Heart left ventricle (tissue), 13 donors: ENCODE measurements around the gene WFDC2.

ENCODE experiments used
- CTCF ChIP-seq, 12 donors: fragments of 200-600 bp; sonication (generic) in 4 of 12; IDR thresholded peaks; one replicate each; pipeline versions ENCODE4 v1.5.0 to v1.8.0; 2018 to 2022; ENCODE audit warnings: antibody characterized with exemption in 12 of 12, mild to moderate bottlenecking in 5 of 12
- POLR2A ChIP-seq, 2 donors: fragments of 450-650 bp; IDR thresholded peaks; one replicate each; pipeline ENCODE4 v1.6.1; 2017; ENCODE audit warnings: antibody characterized with exemption in 2 of 2, mild to moderate bottlenecking in 2 of 2, moderate library complexity in 2 of 2
- donor health status: ischemic (EF 13 %, LVEDD 7.1; RV severe dilation, severe dysfunction).
- donor health status: DM: no; HTN: yes; CAD: no.
- donor health status: DM: no; HTN: no; CAD: no.
- donor health status: ischemic (EF 25% LVEDD 6.9; RV normal size, moderate dysfunction).
- donor health status: ischemic (EF 25% LVEDD 5.7; RV mildly dilated, moderate dysfunction).
- donor health status: ischemic (EF 35%, LVEDD 5.7; RV mildly dilated, moderate dysfunction).
- donor health status: nonischemic (EF 11% LVEDD 7.7; RV severe dilation, severe dysfunction).
- donor health status: DM: yes; HTN: yes; CAD: no.
- donor health status: PGD.
- donor health status: ischemic (EF 29% LVEDD 5.4; RV normal size, mild dysfunction).
- donor health status: nonischemic (EF 23%, LVEDD 6.1; RV moderate dilation, normal function).

DNA sequence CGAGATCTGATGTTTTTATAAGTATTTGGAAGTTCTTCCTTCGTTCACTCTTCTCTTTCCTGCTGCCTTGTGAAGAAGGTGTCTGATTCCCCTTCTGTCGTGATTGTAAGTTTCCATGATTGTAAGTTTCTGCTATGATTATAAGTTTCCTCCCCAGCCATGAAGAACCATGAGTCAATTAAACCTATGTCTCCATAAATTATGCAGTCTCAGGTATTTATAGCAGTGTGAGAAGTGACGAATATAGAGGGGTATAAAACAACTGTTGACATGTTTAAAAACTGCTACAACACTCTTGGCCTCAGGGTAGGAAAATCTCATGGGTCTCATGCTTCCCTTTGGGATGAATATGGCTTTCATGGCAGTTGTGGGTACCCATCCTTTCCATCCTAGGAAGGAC is 5.8 kb upstream of the WFDC2 start:
- no peak for TF ChIP-seq CTCF (IDR thresholded peaks at IDR 0.05)
- no peak for TF ChIP-seq POLR2A (IDR thresholded peaks at IDR 0.05)
